K562 (cell line): Measurements from ENCODE around the gene CTSG.

Source experiments
- CTCF ChIP-seq, 3 experiments: IDR thresholded peaks in 2 of 3; conservative IDR thresholded peaks in 1 of 3; 2 replicates each; pipeline ENCODE4 v1.5.1; 2011 to 2012; ENCODE audit warnings: low read length in 3 of 3, mild to moderate bottlenecking in 3 of 3, control low read depth in 2 of 3, improper control_type of control experiment in 1 of 3, inconsistent platforms in 1 of 3, low read depth in 1 of 3, mixed read lengths in 1 of 3, moderate library complexity in 1 of 3; ENCODE audit not compliant: insufficient read depth in 2 of 3
- POLR2A ChIP-seq: fragments of 450-650 bp; conservative IDR thresholded peaks from 2 replicates; pipeline ENCODE4 v1.6.1; 2016
- SMARCB1 ChIP-seq: IDR thresholded peaks from 2 replicates; pipeline ENCODE4 v1.6.1; 2011; ENCODE audit warnings: improper control_type of control experiment, low read depth; ENCODE audit not compliant: insufficient read length
- SNIP1 ChIP-seq: fragments of 450-650 bp; IDR thresholded peaks from 2 replicates; pipeline ENCODE4 v1.7.1; 2017; ENCODE audit warnings: low read depth, mild to moderate bottlenecking
- ZNF551 ChIP-seq: fragments of 250-450 bp; sonication (Bioruptor Pico); IDR thresholded peaks from 2 replicates; pipeline ENCODE4 v1.5.0; 2021; ENCODE audit warnings: mild to moderate bottlenecking, moderate library complexity

GRCh38 chr14:24606297-24606696 lies 30.2 kb upstream of the CTSG start:
- TF ChIP-seq POLR2A = no peak
- no peak for TF ChIP-seq SMARCB1
- TF ChIP-seq CTCF (IDR thresholded peaks at IDR 0.05 in 2 of 3, conservative IDR thresholded peaks at IDR 0.05 in 1 of 3; ENCODE audit: insufficient read depth in 2 of 3, low read depth in 1 of 3, low read length in 3 of 3) = no peak
- no peak for TF ChIP-seq ZNF551 (CRISPR knock-in tag)
- no peak for TF ChIP-seq SNIP1
